T-helper 1 cell (primary cell): ENCODE results near the gene LPAR1.
"Not testable (repeated sequence)": the region's sequence is repeated elsewhere in the genome, so short reads cannot be mapped to it uniquely, and the experiment has no call there.

Experiments
- DNase-seq, 5 donors: peaks; one replicate each; pipeline ENCODE4 v3.0.0-alpha.2; 2012 to 2020

The LPAR1 gene

GRCh38 chr9:110856772-110857171 lies 181.5 kb downstream of the LPAR1 start:
- no peak for DNase-seq

- DNase-seq: no peak
These were observed 187.7 kb downstream of the LPAR1 start for GRCh38 chr9:110850401-110851135.

- no peak for DNase-seq
These were observed 190.6 kb downstream of the LPAR1 start for GRCh38 chr9:110847671-110848070.

- DNase-seq: no peak
These were observed 192.1 kb downstream of the LPAR1 start for GRCh38 chr9:110846215-110846614.

- no peak for DNase-seq
These were observed 194.1 kb downstream of the LPAR1 start for GRCh38 chr9:110844121-110844520.

GRCh38 chr9:110842986-110843385 lies 195.3 kb downstream of the LPAR1 start:
- DNase-seq: no peak

GRCh38 chr9:110842169-110842568 lies 196.1 kb downstream of the LPAR1 start:
- DNase-seq: no peak

GRCh38 chr9:110837401-110838005 lies 200.8 kb downstream of the LPAR1 start:
- no peak for DNase-seq

GRCh38 chr9:110835859-110836271 lies 202.4 kb downstream of the LPAR1 start:
- no peak for DNase-seq

- no peak for DNase-seq
These were observed 202.9 kb downstream of the LPAR1 start for GRCh38 chr9:110835404-110835803.

- no peak for DNase-seq
These were observed 205.3 kb downstream of the LPAR1 start for GRCh38 chr9:110832926-110833325.

GRCh38 chr9:110830495-110830894 lies 207.8 kb downstream of the LPAR1 start:
- no peak for DNase-seq

GRCh38 chr9:110828264-110828663 lies 210.0 kb downstream of the LPAR1 start:
- no peak for DNase-seq

GRCh38 chr9:110826400-110826799 lies 211.9 kb downstream of the LPAR1 start:
- DNase-seq: not testable (repeated sequence)

- DNase-seq: no peak
These were observed 212.3 kb downstream of the LPAR1 start for GRCh38 chr9:110825950-110826349.

GRCh38 chr9:110825129-110825528 lies 213.1 kb downstream of the LPAR1 start:
- DNase-seq: not testable (repeated sequence)
